Nephron progenitor cell (in vitro differentiated cells): Measurements from ENCODE around the gene ALAD.

Source experiments
- DNase-seq: peaks from one replicate; pipeline ENCODE4 v3.0.0; 2021
- H3K27ac Mint-ChIP-seq: 2 replicates; pipeline ENCODE4 v1.8.0; 2021; ENCODE audit warnings: mild to moderate bottlenecking, moderate library complexity, mixed read lengths
- H3K27me3 Mint-ChIP-seq: 2 replicates; pipeline ENCODE4 v1.8.0; 2021; ENCODE audit warnings: mild to moderate bottlenecking, low read depth, mixed read lengths; ENCODE audit not compliant: poor library complexity
- H3K36me3 Mint-ChIP-seq: 2 replicates; pipeline ENCODE4 v1.8.0; 2021; ENCODE audit warnings: low read depth, mixed read lengths
- H3K4me1 Mint-ChIP-seq: 2 replicates; pipeline ENCODE4 v1.8.0; 2021; ENCODE audit warnings: mixed read lengths
- H3K4me3 Mint-ChIP-seq: 2 replicates; pipeline ENCODE4 v1.8.0; 2021; ENCODE audit warnings: mild to moderate bottlenecking, moderate library complexity, mixed read lengths
- H3K9me3 Mint-ChIP-seq: 2 replicates; pipeline ENCODE4 v1.8.0; 2021; ENCODE audit warnings: mild to moderate bottlenecking, moderate library complexity, mixed read lengths
- CTCF ChIP-seq: fragments of 200-600 bp; sonication (generic); IDR thresholded peaks from 2 replicates; pipeline ENCODE4 v1.5.0; 2021; ENCODE audit warnings: antibody characterized with exemption

ALAD gene

GRCh38 chr9:113395000-113395861, 5.9 kb downstream of the ALAD start:
- peaks cover 16% of the 10 kb centered on the region for H3K36me3 Mint-ChIP-seq
- no peaks in the 10 kb centered on the region for H3K9me3 Mint-ChIP-seq
- no peak overlapping the region for H3K4me3 Mint-ChIP-seq
- H3K27me3 Mint-ChIP-seq, result peaks cover 2% of the 10 kb centered on the region
- DNase-seq, result no peak
- no peak for TF ChIP-seq CTCF
- no peak overlapping the region for H3K27ac Mint-ChIP-seq
- peaks cover 12% of the 10 kb centered on the region for H3K4me1 Mint-ChIP-seq

- Mint-ChIP-seq H3K4me3 (no peak overlapping the region), H3K27ac (no peak overlapping the region), H3K4me1 (no peaks in the 10 kb centered on the region), H3K9me3 (no peaks in the 10 kb centered on the region), H3K27me3 (peaks cover 2% of the 10 kb centered on the region), H3K36me3 (peaks cover 23% of the 10 kb centered on the region)
- no peak for DNase-seq
- no peak for TF ChIP-seq CTCF
Observed at GRCh38 chr9:113393281-113393680, 7.8 kb downstream of the ALAD start.

GRCh38 chr9:113391917-113392316, 9.2 kb downstream of the ALAD start:
- no peak overlapping the region for H3K4me3 Mint-ChIP-seq
- no peak for DNase-seq
- peaks cover 34% of the 10 kb centered on the region for H3K36me3 Mint-ChIP-seq
- H3K27me3 Mint-ChIP-seq, result no peaks in the 10 kb centered on the region
- H3K9me3 Mint-ChIP-seq, result peaks cover 2% of the 10 kb centered on the region
- H3K27ac Mint-ChIP-seq, result peak overlapping the region; percentile 36
- TF ChIP-seq CTCF, result no peak
- H3K4me1 Mint-ChIP-seq, result peaks cover 7% of the 10 kb centered on the region

- H3K27me3 Mint-ChIP-seq, result no peaks in the 10 kb centered on the region
- H3K9me3 Mint-ChIP-seq, result peaks cover 3% of the 10 kb centered on the region
- peaks cover 7% of the 10 kb centered on the region for H3K4me1 Mint-ChIP-seq
- no peak for DNase-seq
- no peak overlapping the region for H3K4me3 Mint-ChIP-seq
- TF ChIP-seq CTCF, result no peak
- H3K36me3 Mint-ChIP-seq, result peaks cover 39% of the 10 kb centered on the region
- H3K27ac Mint-ChIP-seq, result no peak overlapping the region
Observed at GRCh38 chr9:113390192-113390960, 10.7 kb downstream of the ALAD start.

GRCh38 chr9:113389451-113389850, 11.6 kb downstream of the ALAD start:
- TF ChIP-seq CTCF, result no peak
- no peak for DNase-seq

More at GRCh38 chr9:113389451-113389850, 11.6 kb downstream of the ALAD start:
- peaks cover 3% of the 10 kb centered on the region for H3K9me3 Mint-ChIP-seq
- H3K27ac Mint-ChIP-seq, result no peak overlapping the region
- peaks cover 4% of the 10 kb centered on the region for H3K27me3 Mint-ChIP-seq
- H3K36me3 Mint-ChIP-seq, result peaks cover 34% of the 10 kb centered on the region
- peaks cover 7% of the 10 kb centered on the region for H3K4me1 Mint-ChIP-seq
- no peak overlapping the region for H3K4me3 Mint-ChIP-seq
